Stimulated activated CD4-positive, alpha-beta T cell treated with anti-CD3 and anti-CD28 coated beads, Interleukin-2, amount 100 ng/mL, for 4 hours (primary cell): ENCODE measurements around the gene GHRHR.

Experiments
- DNase-seq: peaks from one replicate; pipeline ENCODE4 v3.0.0-alpha.2; 2020; ENCODE audit warnings: low read depth

Gene GHRHR

GRCh38 chr7:30928254-30928872 is 35.4 kb upstream of the GHRHR start:
- no peak for DNase-seq

- no peak for DNase-seq
Observed at GRCh38 chr7:30929686-30930085, 34.1 kb upstream of the GHRHR start.

GRCh38 chr7:30930621-30931020 is 33.1 kb upstream of the GHRHR start:
- DNase-seq = no peak

GRCh38 chr7:30931161-30931928 is 32.4 kb upstream of the GHRHR start:
- DNase-seq = no peak

GRCh38 chr7:30931929-30932540 is 31.7 kb upstream of the GHRHR start:
- no peak for DNase-seq

- DNase-seq = no peak
Observed at GRCh38 chr7:30932562-30932961, 31.2 kb upstream of the GHRHR start.

- no peak for DNase-seq
Observed at GRCh38 chr7:30933124-30933974, 30.4 kb upstream of the GHRHR start.

- no peak for DNase-seq
Observed at GRCh38 chr7:30934225-30934624, 29.5 kb upstream of the GHRHR start.

- no peak for DNase-seq
Observed at GRCh38 chr7:30934732-30935568, 28.8 kb upstream of the GHRHR start.

GRCh38 chr7:30935569-30935877 is 28.2 kb upstream of the GHRHR start:
- no peak for DNase-seq

- DNase-seq = no peak
Observed at GRCh38 chr7:30936650-30937245, 27.0 kb upstream of the GHRHR start.

GRCh38 chr7:30937416-30937815 is 26.3 kb upstream of the GHRHR start:
- DNase-seq = no peak

GRCh38 chr7:30938435-30939316 is 25.1 kb upstream of the GHRHR start:
- peak; percentile 27 for DNase-seq

- DNase-seq = no peak
Observed at GRCh38 chr7:30941582-30942323, 22.0 kb upstream of the GHRHR start.

- DNase-seq = no peak
Observed at GRCh38 chr7:30950197-30950596, 13.6 kb upstream of the GHRHR start.

- no peak for DNase-seq
Observed at GRCh38 chr7:30954914-30955313, 8.8 kb upstream of the GHRHR start.

- DNase-seq = no peak
Observed at GRCh38 chr7:30956704-30957103, 7.0 kb upstream of the GHRHR start.

- DNase-seq = no peak
Observed at GRCh38 chr7:30965372-30965771, 1.6 kb downstream of the GHRHR start.

- DNase-seq = no peak
Observed at GRCh38 chr7:30965883-30966282, 2.1 kb downstream of the GHRHR start.

- DNase-seq = no peak
Observed at GRCh38 chr7:30968294-30968693, 4.5 kb downstream of the GHRHR start.
